Bronchial epithelial cell (primary cell): Measurements from ENCODE around the gene TJP3. TPM values are rescaled to one million over a fixed set of nuclear protein-coding genes. Genes with fewer than 3 reads are reported as not detected.
"Not testable (repeated sequence)": the region's sequence is repeated elsewhere in the genome, so short reads cannot be mapped to it uniquely, and the experiment has no call there.

Experiments
- DNase-seq: peaks from one replicate; pipeline ENCODE4 v3.0.0-alpha.2; 2010; ENCODE audit warnings: low read depth
- FAIRE-seq: peaks from 2 replicates; lab custom pipeline; 2011; peaks lifted over from hg19 to GRCh38; lab: Jason Lieb, UNC
- H3K27me3 ChIP-seq: 2 replicates; pipeline ENCODE4 v1.5.1; 2011; ENCODE audit warnings: low read length; ENCODE audit not compliant: control insufficient read depth, insufficient read depth
- H3K36me3 ChIP-seq: 2 replicates; pipeline ENCODE4 v1.5.1; 2011; ENCODE audit warnings: low read length; ENCODE audit not compliant: control insufficient read depth, insufficient read depth
- H3K4me3 ChIP-seq: 2 replicates; pipeline ENCODE4 v1.5.1; 2011; ENCODE audit warnings: mild to moderate bottlenecking, low read depth, low read length, control low read depth
- total RNA-seq: library from RNA; depleted of rRNA; stranded (reverse); fragments of >200 nt; gene quantifications from 2 replicates; pipeline ENCODE4 v1.2.1, GENCODE V29; 2014
- TF ChIP-seq, protein P1 (sequence below): IDR thresholded peaks from 2 replicates; pipeline ENCODE4 v1.5.1; 2011; ENCODE audit warnings: mild to moderate bottlenecking, moderate library complexity, low read length, control low read depth, inconsistent platforms; ENCODE audit not compliant: insufficient read depth, severe bottlenecking

Gene TJP3
- total RNA-seq, 1 donor from 2014 or later = 2.1 TPM

DNA sequence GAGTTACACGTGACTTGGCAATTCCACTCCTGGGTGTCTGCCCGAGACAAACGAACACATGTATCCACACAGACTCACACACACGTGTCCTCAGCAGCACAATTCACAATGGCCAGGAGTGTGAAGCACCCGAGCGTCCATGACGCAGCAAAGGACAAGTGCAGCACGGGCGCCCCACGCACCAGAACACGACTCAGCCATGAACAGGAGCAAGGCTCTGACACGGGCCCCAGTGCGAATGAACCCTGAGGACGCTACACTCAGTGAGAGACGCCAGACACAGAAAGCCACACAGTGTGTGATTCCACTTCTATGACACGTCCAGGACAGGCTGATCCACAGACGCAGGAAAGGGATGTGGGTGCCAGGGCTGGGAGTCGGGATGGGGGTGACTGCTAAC, 44.3 kb upstream of the TJP3 start:
- peaks cover 14% of the 10 kb centered on the region for H3K36me3 ChIP-seq
- TF ChIP-seq, protein P1, sequence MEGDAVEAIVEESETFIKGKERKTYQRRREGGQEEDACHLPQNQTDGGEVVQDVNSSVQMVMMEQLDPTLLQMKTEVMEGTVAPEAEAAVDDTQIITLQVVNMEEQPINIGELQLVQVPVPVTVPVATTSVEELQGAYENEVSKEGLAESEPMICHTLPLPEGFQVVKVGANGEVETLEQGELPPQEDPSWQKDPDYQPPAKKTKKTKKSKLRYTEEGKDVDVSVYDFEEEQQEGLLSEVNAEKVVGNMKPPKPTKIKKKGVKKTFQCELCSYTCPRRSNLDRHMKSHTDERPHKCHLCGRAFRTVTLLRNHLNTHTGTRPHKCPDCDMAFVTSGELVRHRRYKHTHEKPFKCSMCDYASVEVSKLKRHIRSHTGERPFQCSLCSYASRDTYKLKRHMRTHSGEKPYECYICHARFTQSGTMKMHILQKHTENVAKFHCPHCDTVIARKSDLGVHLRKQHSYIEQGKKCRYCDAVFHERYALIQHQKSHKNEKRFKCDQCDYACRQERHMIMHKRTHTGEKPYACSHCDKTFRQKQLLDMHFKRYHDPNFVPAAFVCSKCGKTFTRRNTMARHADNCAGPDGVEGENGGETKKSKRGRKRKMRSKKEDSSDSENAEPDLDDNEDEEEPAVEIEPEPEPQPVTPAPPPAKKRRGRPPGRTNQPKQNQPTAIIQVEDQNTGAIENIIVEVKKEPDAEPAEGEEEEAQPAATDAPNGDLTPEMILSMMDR = no peak
- no peak overlapping the region for H3K4me3 ChIP-seq
- DNase-seq = no peak
- no peaks in the 10 kb centered on the region for H3K27me3 ChIP-seq
- no peak for FAIRE-seq

DNA sequence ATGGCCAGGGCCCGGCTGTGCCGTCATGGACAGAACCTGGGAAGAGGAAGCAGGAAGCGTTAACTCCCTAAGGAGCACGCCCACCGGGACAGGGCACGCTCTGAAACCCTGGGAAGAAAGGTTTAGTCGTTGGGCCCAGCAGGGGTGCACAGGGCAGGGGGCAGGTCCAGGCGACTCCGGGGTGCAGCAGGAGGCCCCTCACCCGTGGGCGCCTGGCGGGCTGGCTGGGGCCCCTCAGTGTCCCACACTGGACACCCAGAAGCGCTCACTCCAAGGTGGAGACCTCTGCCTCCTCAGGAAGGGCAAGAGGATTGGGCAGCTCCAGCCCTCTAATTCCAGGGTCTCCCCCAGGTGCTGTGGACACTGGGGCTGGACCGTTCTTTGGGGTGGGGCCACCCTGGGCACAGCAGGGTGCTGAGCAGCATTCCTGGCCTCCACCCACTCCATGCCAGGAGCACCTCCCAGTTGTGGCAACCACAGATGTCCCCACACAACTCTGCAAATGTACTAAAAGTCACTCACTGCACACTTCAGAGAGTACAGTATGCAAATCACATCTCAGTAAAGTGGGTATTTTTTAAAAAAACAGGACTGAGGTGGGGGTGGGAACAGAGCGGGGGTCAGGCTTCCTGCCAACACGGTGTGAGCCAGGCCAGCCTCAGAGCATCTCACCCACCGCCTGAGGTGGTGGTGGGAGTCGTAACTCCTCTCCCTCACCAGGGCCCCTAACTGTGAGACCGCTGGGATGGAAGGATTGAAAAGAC, 43.1 kb upstream of the TJP3 start:
- TF ChIP-seq, protein P1 = no peak

DNA sequence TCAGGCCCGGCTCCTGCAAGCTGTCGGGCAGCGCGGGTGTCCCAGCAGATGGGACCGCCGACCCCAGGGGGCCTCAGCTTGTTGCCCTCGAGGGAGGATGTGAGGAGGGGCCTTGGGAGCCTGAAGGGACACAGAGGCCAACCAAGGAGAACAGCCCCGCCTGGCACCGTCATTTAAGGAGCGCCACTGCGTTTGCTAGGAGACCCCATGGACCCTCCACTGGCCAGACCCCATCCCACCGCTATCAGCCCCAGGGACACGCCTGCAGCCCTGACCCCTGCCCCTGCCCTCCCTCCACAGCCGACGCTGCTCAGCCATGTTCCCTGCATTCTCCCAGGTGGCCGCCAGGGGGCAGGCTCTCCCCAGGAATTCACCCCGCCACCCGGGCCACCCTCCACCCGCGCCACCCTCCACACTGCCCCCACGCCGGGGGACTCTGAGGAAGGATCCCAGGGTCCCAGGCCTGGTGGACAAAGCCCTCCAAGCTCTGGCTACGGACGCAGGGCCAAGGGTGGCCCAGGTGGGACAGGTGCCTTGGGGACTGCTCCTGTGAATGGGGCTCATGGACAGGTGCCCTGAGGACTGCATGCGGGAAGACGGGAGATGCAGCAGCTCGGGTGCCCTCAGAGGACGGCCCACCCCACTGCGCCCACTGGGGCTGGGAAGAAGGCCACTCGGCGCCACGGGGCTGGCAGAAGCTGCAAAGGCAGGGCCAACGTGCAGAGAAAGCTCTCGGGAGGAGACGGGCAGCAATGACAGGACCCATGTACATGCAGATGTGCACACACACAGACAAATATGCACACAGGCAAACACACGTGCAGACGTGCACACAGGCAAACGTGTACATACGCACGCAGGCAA, 42.3 kb upstream of the TJP3 start:
- H3K27me3 ChIP-seq = no peaks in the 10 kb centered on the region
- H3K4me3 ChIP-seq = no peak overlapping the region
- peaks cover 11% of the 10 kb centered on the region for H3K36me3 ChIP-seq
- TF ChIP-seq, protein P1 = peak; percentile 85
- no peak for FAIRE-seq
- no peak for DNase-seq

More for the DNA sequence above, 43.1 kb upstream of the TJP3 start:
- peak; percentile 55 for FAIRE-seq
- DNase-seq = no peak
- Histone ChIP-seq H3K27me3 (no peaks in the 10 kb centered on the region), H3K36me3 (peaks cover 14% of the 10 kb centered on the region), H3K4me3 (no peak overlapping the region)

DNA sequence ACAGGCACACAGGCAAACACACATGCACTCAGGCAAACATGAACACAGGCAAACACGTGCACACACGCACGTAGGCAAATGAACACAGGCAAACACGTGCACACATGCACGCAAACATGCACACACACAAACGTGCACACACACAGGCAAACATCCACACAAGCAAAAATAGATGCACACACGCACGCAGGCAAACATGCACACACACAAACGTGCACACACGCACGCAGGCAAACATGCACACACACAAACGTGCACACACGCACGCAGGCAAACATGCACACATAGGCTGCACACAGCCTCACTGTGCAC, 41.7 kb upstream of the TJP3 start:
- not testable (repeated sequence) for H3K36me3 ChIP-seq, H3K27me3 ChIP-seq, H3K4me3 ChIP-seq, DNase-seq
- peak; percentile 98 for FAIRE-seq

DNA sequence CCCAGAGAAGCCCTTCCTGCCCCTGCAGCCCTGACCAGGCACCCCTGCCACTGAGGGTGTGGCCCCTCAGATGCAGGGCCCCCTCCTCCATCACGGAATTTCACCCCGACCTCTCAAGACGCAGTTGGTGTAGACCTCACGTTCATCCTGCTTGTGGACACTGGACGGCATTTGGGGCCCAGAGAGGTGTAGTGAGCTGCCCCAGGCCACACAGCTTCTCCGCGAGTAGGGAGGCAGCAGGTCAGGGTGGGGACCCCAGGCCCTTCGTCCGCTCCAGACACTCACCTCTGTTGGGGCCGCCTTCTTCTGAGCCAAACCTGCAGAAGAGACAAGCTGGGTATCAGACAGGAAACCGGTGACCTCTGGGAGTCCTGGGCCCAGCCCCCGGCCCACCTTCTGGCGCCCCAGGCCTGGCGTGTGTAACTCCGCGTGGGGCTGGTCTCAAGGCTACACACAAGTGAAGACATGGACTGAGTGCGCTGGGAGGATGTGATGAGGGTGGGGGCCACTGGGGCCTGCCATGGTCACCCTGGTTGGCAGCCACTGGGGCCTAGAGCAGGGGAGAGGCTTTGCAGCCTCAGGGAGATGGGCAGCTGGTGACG, 41.0 kb upstream of the TJP3 start:
- no peak overlapping the region for H3K4me3 ChIP-seq
- FAIRE-seq (no peak), DNase-seq (no peak)
- H3K27me3 ChIP-seq = no peaks in the 10 kb centered on the region
- TF ChIP-seq, protein P1 = no peak
- H3K36me3 ChIP-seq = peaks cover 9% of the 10 kb centered on the region

DNA sequence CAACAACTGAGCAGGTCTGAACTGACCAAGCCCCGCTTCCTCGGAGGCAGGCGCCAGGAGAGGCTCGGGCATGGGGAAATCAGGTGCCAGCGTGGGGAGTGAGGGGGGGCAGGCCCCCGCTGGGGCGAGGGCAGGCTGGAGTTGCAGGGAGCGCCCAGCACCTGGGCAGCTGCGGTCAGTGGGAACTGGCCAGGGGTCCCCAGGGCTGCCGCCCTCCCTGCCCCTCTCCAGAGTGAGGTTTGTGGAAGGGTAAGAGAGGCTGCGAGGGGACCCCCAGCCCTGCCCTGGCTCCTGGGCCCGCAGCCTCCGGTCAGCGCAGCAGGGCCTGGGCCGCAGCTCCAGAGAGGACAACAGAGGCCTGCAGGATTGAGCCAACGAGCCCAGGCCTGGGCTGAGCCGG, 40.4 kb upstream of the TJP3 start:
- no peak for FAIRE-seq
- H3K36me3 ChIP-seq = peaks cover 9% of the 10 kb centered on the region
- H3K4me3 ChIP-seq = no peak overlapping the region
- TF ChIP-seq, protein P1 = no peak
- DNase-seq = no peak
- H3K27me3 ChIP-seq = no peaks in the 10 kb centered on the region
